Hepatocyte (in vitro differentiated cells): ENCODE results near the gene PNPLA4. TPM values are rescaled to one million over a fixed set of nuclear protein-coding genes. Genes with fewer than 3 reads are reported as not detected.

ENCODE experiments used
- DNase-seq: peaks from one replicate; pipeline ENCODE4 v3.0.0-alpha.2; 2016; ENCODE audit warnings: low spot score
- H2AFZ ChIP-seq: fragments of 200-600 bp; sonication (generic); 2 replicates; pipeline ENCODE4 v1.6.0; 2016; ENCODE audit warnings: antibody characterized with exemption, mild to moderate bottlenecking
- H3K27ac ChIP-seq: fragments of 200-600 bp; sonication (generic); 2 replicates; pipeline ENCODE4 v1.5.1; 2016; ENCODE audit warnings: mild to moderate bottlenecking
- H3K27me3 ChIP-seq: fragments of 200-600 bp; sonication (generic); 2 replicates; pipeline ENCODE4 v1.6.1; 2016
- H3K36me3 ChIP-seq: fragments of 200-600 bp; sonication (generic); replicated peaks from 2 replicates; pipeline ENCODE4 v1.5.1; 2016; ENCODE audit warnings: low read depth; ENCODE audit not compliant: insufficient read depth
- H3K4me1 ChIP-seq: fragments of 200-600 bp; sonication (generic); 2 replicates; pipeline ENCODE4 v1.5.1; 2016; ENCODE audit warnings: mild to moderate bottlenecking, moderate library complexity; ENCODE audit not compliant: insufficient read depth
- H3K4me2 ChIP-seq: fragments of 200-600 bp; sonication (generic); 2 replicates; pipeline ENCODE4 v1.6.0; 2016
- H3K4me3 ChIP-seq: fragments of 200-600 bp; sonication (generic); 2 replicates; pipeline ENCODE4 v1.5.1; 2016; ENCODE audit warnings: mild to moderate bottlenecking
- H3K79me2 ChIP-seq: fragments of 200-600 bp; sonication (generic); 2 replicates; pipeline ENCODE4 v1.6.0; 2017; ENCODE audit warnings: mild to moderate bottlenecking
- H3K9me2 ChIP-seq: fragments of 200-600 bp; sonication (generic); replicated peaks from 2 replicates; pipeline ENCODE4 v1.6.0; 2017; ENCODE audit warnings: mild to moderate bottlenecking; ENCODE audit not compliant: insufficient read depth
- H3K9me3 ChIP-seq: fragments of 200-600 bp; sonication (generic); 2 replicates; pipeline ENCODE4 v1.5.1; 2016; ENCODE audit warnings: low read depth, mild to moderate bottlenecking
- H4K20me1 ChIP-seq: fragments of 200-600 bp; sonication (generic); 2 replicates; pipeline ENCODE4 v1.6.0; 2016; ENCODE audit warnings: mild to moderate bottlenecking; ENCODE audit not compliant: insufficient read depth, poor library complexity, severe bottlenecking
- CTCF ChIP-seq: fragments of 200-600 bp; sonication (generic); IDR thresholded peaks from 2 replicates; pipeline ENCODE4 v1.5.1; 2016; ENCODE audit warnings: antibody characterized with exemption, mild to moderate bottlenecking; ENCODE audit not compliant: poor library complexity
- EZH2 ChIP-seq: fragments of 200-600 bp; sonication (generic); IDR thresholded peaks from 2 replicates; pipeline ENCODE4 v1.6.1; 2016; ENCODE audit warnings: antibody characterized with exemption, mild to moderate bottlenecking, borderline replicate concordance
- EZH2phosphoT487 ChIP-seq: fragments of 200-600 bp; sonication (generic); IDR thresholded peaks from one replicate; pipeline ENCODE4 v1.6.1; 2018; ENCODE audit warnings: antibody characterized with exemption, mild to moderate bottlenecking, low read depth, moderate library complexity; ENCODE audit not compliant: unreplicated experiment, severe bottlenecking
- WGBS: methylation state at CpG from one replicate; pipeline ENCODE4 v1.1.6; 2016; ENCODE audit warnings: low lambda C conversion rate; ENCODE audit errors: missing lambda C conversion rate; 5-methylcytosine and 5-hydroxymethylcytosine counted together
- polyA plus RNA-seq: library from polyadenylated mRNA; unstranded; fragments of >200 nt; fragmentation: Nextera tagmentation; extraction: Ambion mirVana; gene quantifications from 2 replicates; pipeline ENCODE4 v1.2.1, GENCODE V29; 2016
- total RNA-seq: library from RNA; depleted of rRNA; stranded (reverse); fragments of >200 nt; gene quantifications from 2 replicates; pipeline ENCODE4 v1.2.3, GENCODE V29; 2014

The PNPLA4 gene
- total and polyA plus RNA-seq, 2 experiments from 2014 or later: 19.8 to 30.3 TPM

GRCh38 chrX:7965436-7965835 lies 38.2 kb upstream of the PNPLA4 start:
- Histone ChIP-seq H3K79me2 (no peaks in the 10 kb centered on the region), H4K20me1 (no peaks in the 10 kb centered on the region), H3K9me2 (no peaks in the 10 kb centered on the region), H3K36me3 (no peaks in the 10 kb centered on the region), H3K27me3 (no peaks in the 10 kb centered on the region), H3K4me2 (no peak overlapping the region), H3K4me1 (no peaks in the 10 kb centered on the region), H3K27ac (no peak overlapping the region), H3K9me3 (no peaks in the 10 kb centered on the region), H2AFZ (no peak overlapping the region), H3K4me3 (no peak overlapping the region)
- no peak for DNase-seq
- no peak for TF ChIP-seq EZH2phosphoT487
- TF ChIP-seq CTCF: no peak
- TF ChIP-seq EZH2: no peak
- 87% methylated on average over 5 of the region's 5 CpGs for WGBS

DNA sequence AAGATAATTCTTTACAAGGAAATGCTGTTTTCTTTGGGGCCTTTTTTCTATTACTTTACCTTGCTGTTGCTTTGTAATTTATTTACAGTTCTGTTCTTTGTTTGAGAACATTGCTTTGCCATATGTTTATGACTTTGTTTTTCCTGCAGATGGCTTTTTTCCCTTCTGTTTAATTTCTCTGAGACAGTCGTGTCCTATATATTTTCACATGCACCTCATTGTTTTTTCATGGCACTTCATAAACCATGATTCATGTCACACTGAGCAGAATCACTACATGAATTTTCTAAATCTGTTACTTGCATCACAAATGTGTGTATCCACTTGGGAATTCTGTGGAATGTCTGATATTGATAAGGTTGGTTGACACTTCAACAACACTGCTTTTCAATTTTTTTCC lies 33.0 kb upstream of the PNPLA4 start:
- H3K4me1 ChIP-seq: no peaks in the 10 kb centered on the region
- no peaks in the 10 kb centered on the region for H3K36me3 ChIP-seq
- H3K27me3 ChIP-seq: no peaks in the 10 kb centered on the region
- H4K20me1 ChIP-seq: no peaks in the 10 kb centered on the region
- WGBS: 52% methylated on average over 1 of the region's 1 CpG
- no peak overlapping the region for H3K4me2 ChIP-seq
- H3K27ac ChIP-seq: no peak overlapping the region
- no peak for DNase-seq
- H3K79me2 ChIP-seq: no peaks in the 10 kb centered on the region
- TF ChIP-seq EZH2: no peak
- no peak for TF ChIP-seq CTCF
- TF ChIP-seq EZH2phosphoT487: no peak
- no peaks in the 10 kb centered on the region for H3K9me2 ChIP-seq
- H2AFZ ChIP-seq: no peak overlapping the region
- no peaks in the 10 kb centered on the region for H3K9me3 ChIP-seq
- H3K4me3 ChIP-seq: no peak overlapping the region

DNA sequence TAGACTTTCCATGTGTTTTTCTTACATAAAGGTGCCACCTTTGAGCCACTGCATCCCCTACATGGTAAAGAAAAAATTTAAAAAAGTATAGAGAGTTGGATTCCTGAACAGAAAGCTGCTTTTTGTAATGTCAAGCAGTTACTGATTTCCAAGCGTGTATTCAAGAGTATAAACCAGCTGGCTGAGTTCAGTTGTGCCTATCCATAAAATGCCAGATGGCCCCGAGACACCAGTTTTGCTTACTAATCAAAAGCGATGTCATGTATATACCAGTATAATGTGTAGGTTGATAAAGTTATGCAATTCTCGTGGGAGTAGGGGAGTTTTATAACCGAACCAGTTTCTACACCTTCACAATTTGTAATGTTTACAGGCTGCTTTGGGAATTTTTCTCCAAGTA lies 26.2 kb upstream of the PNPLA4 start:
- no peaks in the 10 kb centered on the region for H3K9me2 ChIP-seq
- WGBS: 58% methylated on average over 5 of the region's 5 CpGs
- H3K36me3 ChIP-seq: no peaks in the 10 kb centered on the region
- H3K27me3 ChIP-seq: no peaks in the 10 kb centered on the region
- TF ChIP-seq EZH2: no peak
- no peak for TF ChIP-seq CTCF
- no peak for TF ChIP-seq EZH2phosphoT487
- H3K4me3 ChIP-seq: no peak overlapping the region
- no peak overlapping the region for H3K4me2 ChIP-seq
- H2AFZ ChIP-seq: no peak overlapping the region
- no peaks in the 10 kb centered on the region for H3K4me1 ChIP-seq
- H4K20me1 ChIP-seq: no peaks in the 10 kb centered on the region
- H3K27ac ChIP-seq: no peak overlapping the region
- no peaks in the 10 kb centered on the region for H3K79me2 ChIP-seq
- no peak for DNase-seq
- no peaks in the 10 kb centered on the region for H3K9me3 ChIP-seq

DNA sequence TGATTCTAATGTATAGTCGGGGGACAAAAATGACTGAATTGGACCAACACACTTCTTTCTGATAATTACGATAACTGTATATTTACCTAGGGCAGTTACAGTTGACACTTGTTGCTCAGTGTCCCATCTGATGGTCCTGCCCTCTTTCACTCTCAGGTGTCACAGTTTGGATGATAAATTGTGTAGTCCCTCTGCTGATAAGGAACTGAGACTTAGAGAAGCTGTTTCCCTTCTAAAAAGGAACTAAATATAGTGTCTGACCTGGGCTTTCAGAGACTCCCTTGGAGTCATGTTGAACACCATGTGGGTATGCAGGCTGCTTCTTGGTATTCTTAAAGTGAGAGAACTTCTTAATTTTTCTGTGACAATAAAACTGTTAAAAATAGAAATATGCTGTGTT lies 23.7 kb upstream of the PNPLA4 start:
- Histone ChIP-seq H4K20me1 (no peaks in the 10 kb centered on the region), H3K4me2 (no peak overlapping the region), H3K79me2 (no peaks in the 10 kb centered on the region), H2AFZ (no peak overlapping the region), H3K27ac (no peak overlapping the region), H3K9me2 (no peaks in the 10 kb centered on the region), H3K4me1 (no peaks in the 10 kb centered on the region), H3K36me3 (no peaks in the 10 kb centered on the region), H3K4me3 (no peak overlapping the region), H3K9me3 (no peaks in the 10 kb centered on the region), H3K27me3 (no peaks in the 10 kb centered on the region)
- TF ChIP-seq EZH2phosphoT487 (no peak), CTCF (no peak), EZH2 (no peak)
- 66% methylated on average over 2 of the region's 2 CpGs for WGBS
- no peak for DNase-seq
